Activated T-helper 17 cell treated with anti-CD3 and anti-CD28 coated beads, Interleukin-2, amount 50 U/mL, for 72 hours (primary cell): ENCODE results near the gene TSPAN4. TPM values are rescaled to one million over a fixed set of nuclear protein-coding genes. Genes with fewer than 3 reads are reported as not detected.

Experiments
- ATAC-seq: fragments of 150-1000 bp; cut with Tn5 transposase; replicated peaks from 2 replicates; pipeline ENCODE4 v1.10.0; 2021; ENCODE audit warnings: mild to moderate bottlenecking, moderate library complexity
- H3K27ac Mint-ChIP-seq: one replicate; pipeline ENCODE4 v1.8.0; 2022; ENCODE audit warnings: mixed read lengths
- H3K27me3 Mint-ChIP-seq: one replicate; pipeline ENCODE4 v1.8.0; 2022; ENCODE audit warnings: mixed read lengths
- H3K36me3 Mint-ChIP-seq: one replicate; pipeline ENCODE4 v1.8.0; 2022; ENCODE audit warnings: low read depth, mild to moderate bottlenecking, mixed read lengths
- H3K4me1 Mint-ChIP-seq: one replicate; pipeline ENCODE4 v1.8.0; 2022; ENCODE audit warnings: mixed read lengths
- H3K4me3 Mint-ChIP-seq: one replicate; pipeline ENCODE4 v1.8.0; 2022; ENCODE audit warnings: mild to moderate bottlenecking, mixed read lengths
- H3K9me3 Mint-ChIP-seq: one replicate; pipeline ENCODE4 v1.8.0; 2022; ENCODE audit warnings: mixed read lengths
- total RNA-seq, 2 donors: library from RNA; stranded (reverse); gene quantifications; one replicate each; pipeline ENCODE4 v1.2.3, GENCODE V29; 2022

TSPAN4 gene
- total RNA-seq, 2 donors from 2014 or later, result 6.0 to 11.2 TPM

DNA sequence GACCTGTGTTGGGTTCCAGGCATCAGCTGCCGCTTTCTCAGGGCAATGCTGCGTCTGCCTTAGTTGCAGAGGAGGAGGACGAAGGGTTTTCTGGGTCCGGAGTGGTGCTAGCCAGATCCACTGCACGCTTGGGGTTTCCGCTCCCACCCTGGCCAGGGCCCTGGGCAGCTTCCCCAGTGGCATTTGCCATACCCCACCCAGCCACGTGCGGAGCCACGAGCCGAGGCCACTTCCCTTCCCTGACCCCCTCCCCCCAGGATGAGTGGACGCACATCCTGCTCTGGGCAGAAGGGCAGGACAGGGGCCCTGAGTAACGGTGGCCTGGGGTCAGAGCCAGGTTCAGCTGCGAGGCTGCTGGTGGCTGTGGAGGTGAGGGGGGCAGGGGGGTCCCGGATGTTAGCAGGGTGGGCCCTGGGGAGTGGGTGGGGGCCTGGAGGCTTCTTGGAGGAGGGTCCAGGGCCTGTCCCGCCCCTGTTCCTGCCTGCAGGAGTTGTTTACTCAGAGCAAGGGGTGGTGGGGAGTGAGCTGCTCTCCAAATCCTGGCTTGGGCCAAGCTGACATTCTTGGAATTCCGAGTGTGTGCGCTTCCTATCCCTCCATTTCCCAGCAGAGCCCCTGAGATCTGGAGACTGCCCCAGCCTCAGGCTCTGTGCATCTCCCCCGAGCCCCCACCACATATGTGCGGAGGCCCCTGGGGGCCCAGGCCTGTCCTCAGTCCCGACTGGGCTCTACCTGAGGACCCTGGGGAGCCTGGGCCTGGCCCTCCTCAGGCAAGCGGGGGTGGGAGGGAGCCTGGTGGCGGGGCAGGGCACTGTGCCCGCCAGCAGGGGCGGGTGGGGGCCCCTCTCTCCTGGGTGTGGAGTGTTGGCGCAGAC is 1.4 kb downstream of the TSPAN4 start:
- Mint-ChIP-seq H3K4me1 (peaks cover 7% of the 10 kb centered on the region), H3K27ac (no peak overlapping the region)

DNA sequence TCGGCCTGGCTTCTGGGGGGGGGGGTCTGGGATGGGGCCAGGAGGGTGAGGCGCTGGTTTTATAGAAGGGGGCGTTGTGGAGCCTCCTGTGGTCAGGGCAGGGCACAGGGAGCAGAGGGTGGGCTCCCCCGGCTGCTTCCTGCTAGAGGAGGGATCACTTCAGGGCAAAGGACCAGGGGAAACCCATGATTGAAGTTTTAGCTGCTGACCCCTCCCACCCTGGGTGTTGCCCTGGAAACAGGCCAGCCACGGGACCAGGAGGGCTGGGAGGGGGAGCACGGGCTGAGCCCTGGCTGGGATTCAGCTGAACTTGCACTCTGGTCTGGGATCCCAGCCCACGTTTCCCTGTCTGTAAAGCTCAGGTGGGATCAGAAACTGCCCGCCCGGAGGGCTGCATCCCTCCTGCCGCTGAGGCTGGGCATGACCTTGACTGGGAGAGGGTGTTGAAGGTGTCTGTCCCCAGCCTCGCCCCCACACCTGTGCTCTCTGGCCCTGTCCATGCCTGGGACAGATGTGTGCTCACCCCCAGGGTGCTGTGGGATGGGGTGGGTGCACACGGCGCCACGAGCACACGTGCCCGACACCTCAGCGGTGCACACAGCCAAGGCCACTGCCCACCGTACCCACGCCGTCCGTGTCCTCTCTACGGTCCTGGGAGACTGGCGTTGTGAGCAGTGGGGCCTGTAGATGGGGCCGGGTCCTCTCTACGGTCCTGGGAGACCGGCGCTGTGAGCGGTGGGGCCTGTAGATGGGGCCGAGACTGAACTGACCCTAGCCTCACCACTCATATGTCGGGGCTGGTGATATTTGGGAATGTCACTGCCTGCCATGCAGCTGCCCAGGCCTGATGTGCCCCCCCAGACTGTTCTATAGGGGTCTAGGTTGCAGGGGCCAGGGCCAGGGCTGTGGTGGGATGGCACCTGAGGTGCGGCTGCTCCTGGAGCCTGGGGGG is 2.3 kb downstream of the TSPAN4 start:
- no peak overlapping the region for H3K27ac Mint-ChIP-seq
- ATAC-seq, result no peak
- no peaks in the 10 kb centered on the region for H3K9me3 Mint-ChIP-seq
- no peaks in the 10 kb centered on the region for H3K27me3 Mint-ChIP-seq
- H3K36me3 Mint-ChIP-seq, result peaks cover 13% of the 10 kb centered on the region
- H3K4me3 Mint-ChIP-seq, result no peak overlapping the region
- H3K4me1 Mint-ChIP-seq, result peaks cover 7% of the 10 kb centered on the region

More for the DNA sequence above, 1.4 kb downstream of the TSPAN4 start:
- H3K4me3 Mint-ChIP-seq, result peak overlapping the region; percentile 58
- H3K36me3 Mint-ChIP-seq, result peaks cover 18% of the 10 kb centered on the region
- no peaks in the 10 kb centered on the region for H3K9me3 Mint-ChIP-seq
- no peak for ATAC-seq
- H3K27me3 Mint-ChIP-seq, result no peaks in the 10 kb centered on the region

GRCh38 chr11:845872-846495 is 3.3 kb downstream of the TSPAN4 start:
- Mint-ChIP-seq H3K27me3 (no peaks in the 10 kb centered on the region), H3K4me1 (peaks cover 2% of the 10 kb centered on the region), H3K27ac (no peak overlapping the region), H3K9me3 (no peaks in the 10 kb centered on the region), H3K36me3 (peaks cover 3% of the 10 kb centered on the region), H3K4me3 (no peak overlapping the region)
- no peak for ATAC-seq

- ATAC-seq, result no peak
- Mint-ChIP-seq H3K36me3 (no peaks in the 10 kb centered on the region), H3K4me3 (no peak overlapping the region), H3K27me3 (no peaks in the 10 kb centered on the region), H3K4me1 (no peaks in the 10 kb centered on the region), H3K9me3 (no peaks in the 10 kb centered on the region), H3K27ac (no peak overlapping the region)
Observed at GRCh38 chr11:846496-847098, 3.9 kb downstream of the TSPAN4 start.

- no peak overlapping the region for H3K4me3 Mint-ChIP-seq
- H3K9me3 Mint-ChIP-seq, result no peaks in the 10 kb centered on the region
- no peaks in the 10 kb centered on the region for H3K36me3 Mint-ChIP-seq
- no peak overlapping the region for H3K27ac Mint-ChIP-seq
- no peaks in the 10 kb centered on the region for H3K4me1 Mint-ChIP-seq
- no peaks in the 10 kb centered on the region for H3K27me3 Mint-ChIP-seq
- no peak for ATAC-seq
Observed at GRCh38 chr11:847876-848275, 5.2 kb downstream of the TSPAN4 start.

DNA sequence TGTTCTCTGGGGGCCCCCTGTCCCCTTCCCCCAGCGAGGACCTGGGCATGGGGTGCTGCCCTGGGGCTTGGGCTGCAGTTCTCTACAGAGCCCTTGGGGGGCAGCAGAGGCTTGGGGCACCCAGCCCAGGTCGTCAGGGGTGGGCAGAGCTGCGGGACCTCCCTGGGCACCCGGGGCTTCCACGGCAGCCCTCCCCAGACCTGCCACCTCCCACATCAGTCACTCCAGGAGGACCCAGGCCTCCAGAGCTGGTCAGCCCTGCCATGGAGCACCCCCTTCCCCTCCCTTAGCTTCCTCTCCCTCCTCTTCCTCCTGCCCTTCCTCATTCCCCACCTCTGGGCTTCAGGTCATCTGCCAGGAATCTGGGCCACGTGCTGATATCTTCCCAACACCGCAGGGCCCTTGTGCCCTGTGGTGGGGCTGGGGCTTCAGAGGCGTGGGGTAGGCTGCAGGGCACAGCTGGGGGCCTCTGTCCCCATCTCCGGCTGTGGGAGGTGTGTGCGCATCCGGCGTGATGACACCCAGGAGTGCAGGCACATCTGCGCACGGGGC is 5.8 kb downstream of the TSPAN4 start:
- H3K9me3 Mint-ChIP-seq, result no peaks in the 10 kb centered on the region
- H3K4me3 Mint-ChIP-seq, result peak overlapping the region; percentile 53
- no peaks in the 10 kb centered on the region for H3K4me1 Mint-ChIP-seq
- no peaks in the 10 kb centered on the region for H3K36me3 Mint-ChIP-seq
- H3K27ac Mint-ChIP-seq, result no peak overlapping the region
- H3K27me3 Mint-ChIP-seq, result no peaks in the 10 kb centered on the region
- peak; percentile 68 for ATAC-seq

DNA sequence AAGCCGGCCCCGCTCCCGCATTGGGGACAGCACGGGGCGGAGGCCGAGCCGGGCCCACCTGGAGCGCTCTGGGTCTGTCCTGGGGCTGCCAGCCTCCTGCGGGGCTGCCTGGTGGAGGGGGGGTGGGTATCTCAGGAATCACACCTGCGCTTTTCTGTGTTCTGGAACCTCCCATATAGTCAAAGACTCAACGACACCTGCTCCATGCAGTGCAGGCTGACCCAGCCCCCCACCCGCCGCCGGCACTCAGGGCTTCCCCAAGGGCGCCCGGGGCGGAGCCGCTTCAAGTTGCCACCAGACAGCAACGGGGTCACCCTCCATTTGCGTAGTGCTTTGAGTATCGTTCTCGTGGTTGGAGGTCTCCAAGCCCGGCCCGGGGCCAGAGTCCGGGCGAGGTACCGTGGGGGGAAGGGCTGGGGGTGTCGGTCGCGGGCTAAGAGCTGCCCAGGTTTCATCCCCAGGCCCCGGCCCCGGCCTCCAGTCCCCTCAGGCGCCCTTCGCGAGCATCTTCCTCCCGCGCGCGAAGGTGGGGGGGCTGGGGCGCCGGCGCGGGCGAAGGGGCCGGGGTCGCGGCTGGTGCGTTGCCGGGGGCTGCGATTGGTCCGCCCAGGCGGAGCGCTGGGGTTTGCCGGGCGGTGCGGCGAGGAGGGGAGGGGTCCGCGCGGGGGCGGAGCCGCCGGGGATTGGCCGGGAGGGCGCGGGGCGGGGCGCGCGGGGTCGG is 6.6 kb downstream of the TSPAN4 start:
- peak; percentile 48 for ATAC-seq
- Mint-ChIP-seq H3K27ac (no peak overlapping the region), H3K9me3 (no peaks in the 10 kb centered on the region), H3K4me3 (peak overlapping the region; percentile 53), H3K4me1 (no peaks in the 10 kb centered on the region), H3K27me3 (no peaks in the 10 kb centered on the region), H3K36me3 (no peaks in the 10 kb centered on the region)

- Mint-ChIP-seq H3K9me3 (no peaks in the 10 kb centered on the region), H3K36me3 (no peaks in the 10 kb centered on the region), H3K27me3 (no peaks in the 10 kb centered on the region), H3K4me1 (no peaks in the 10 kb centered on the region), H3K4me3 (no peak overlapping the region), H3K27ac (no peak overlapping the region)
- peak; percentile 11 for ATAC-seq
Observed at GRCh38 chr11:849951-850774, 7.5 kb downstream of the TSPAN4 start.

DNA sequence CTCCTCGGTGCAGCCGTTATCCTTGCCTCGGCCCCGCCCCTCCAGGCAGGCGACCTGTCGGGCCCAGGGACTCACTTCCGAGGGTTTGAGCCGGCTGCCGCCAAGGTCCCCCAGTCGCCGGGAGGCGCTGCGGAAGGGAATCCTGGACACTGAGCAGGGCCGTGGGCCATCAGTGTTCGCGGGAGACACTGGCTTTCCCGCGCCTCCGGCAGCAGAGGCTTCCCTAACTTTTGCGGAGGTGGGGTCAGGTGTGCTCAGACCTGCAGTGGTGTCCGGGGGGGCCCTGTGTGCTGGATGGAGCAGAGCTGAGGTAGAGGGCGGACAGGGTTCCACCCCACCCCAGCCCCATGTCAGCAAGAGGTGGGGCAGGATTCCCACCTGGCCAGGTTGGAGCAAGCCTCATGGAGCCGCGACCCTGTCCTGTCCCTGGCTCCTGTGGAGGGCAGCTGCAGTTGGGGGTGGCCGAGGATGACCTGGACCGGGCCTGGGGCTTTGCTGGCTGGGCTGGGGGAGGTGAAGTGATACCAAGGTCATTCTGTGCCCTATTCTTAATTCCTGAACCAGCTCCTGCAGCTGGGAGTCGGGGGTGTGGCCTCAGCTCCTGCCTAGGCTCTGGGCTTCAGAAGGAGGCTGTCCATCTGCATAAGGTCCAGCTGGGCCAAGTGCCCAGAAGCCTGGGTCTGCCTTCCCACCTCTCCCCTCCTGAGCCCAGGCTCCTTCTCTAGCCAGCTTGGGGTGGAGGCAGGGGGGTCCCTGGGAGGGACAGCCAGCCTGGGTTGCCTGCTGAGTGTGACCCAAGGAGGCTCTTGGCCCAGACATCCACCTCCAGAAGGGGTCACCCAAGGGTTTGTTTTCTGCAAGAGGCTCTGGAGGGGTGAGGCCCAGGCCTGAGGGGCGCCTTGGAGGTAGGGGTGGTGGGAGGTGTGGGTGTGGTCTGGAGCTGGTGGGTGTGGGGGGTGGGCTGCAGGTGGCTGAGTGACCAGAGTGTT is 8.4 kb downstream of the TSPAN4 start:
- Mint-ChIP-seq H3K4me1 (no peaks in the 10 kb centered on the region), H3K27ac (no peak overlapping the region), H3K9me3 (no peaks in the 10 kb centered on the region), H3K27me3 (no peaks in the 10 kb centered on the region), H3K36me3 (no peaks in the 10 kb centered on the region), H3K4me3 (no peak overlapping the region)
- no peak for ATAC-seq

DNA sequence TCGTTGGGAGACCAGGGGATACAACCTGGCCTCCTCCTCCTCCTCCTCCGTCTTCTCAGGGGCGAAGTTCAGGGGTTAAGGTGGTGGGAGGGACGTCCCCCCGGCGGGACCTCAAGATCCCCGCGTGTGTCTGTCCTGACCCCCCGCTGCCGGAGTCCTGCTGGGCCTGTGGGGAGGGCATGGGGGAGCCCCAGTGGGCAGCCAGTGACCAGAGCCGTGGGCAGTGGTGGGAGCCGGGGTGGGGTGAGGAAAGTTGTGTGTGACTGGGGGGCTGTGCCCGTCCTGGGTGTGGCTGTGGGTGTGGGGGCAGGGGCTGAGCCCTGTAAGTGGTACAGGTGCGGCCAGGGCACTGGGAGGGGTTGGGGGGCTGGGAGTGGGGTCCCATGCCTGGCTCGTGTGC is 10.1 kb downstream of the TSPAN4 start:
- ATAC-seq, result no peak
- H3K4me1 Mint-ChIP-seq, result no peaks in the 10 kb centered on the region
- H3K4me3 Mint-ChIP-seq, result no peak overlapping the region
- H3K36me3 Mint-ChIP-seq, result no peaks in the 10 kb centered on the region
- H3K9me3 Mint-ChIP-seq, result no peaks in the 10 kb centered on the region
- H3K27me3 Mint-ChIP-seq, result no peaks in the 10 kb centered on the region
- H3K27ac Mint-ChIP-seq, result no peak overlapping the region

GRCh38 chr11:853682-854448 is 11.2 kb downstream of the TSPAN4 start:
- Mint-ChIP-seq H3K4me1 (no peaks in the 10 kb centered on the region), H3K4me3 (no peak overlapping the region), H3K27ac (no peak overlapping the region), H3K36me3 (no peaks in the 10 kb centered on the region), H3K9me3 (no peaks in the 10 kb centered on the region), H3K27me3 (no peaks in the 10 kb centered on the region)
- no peak for ATAC-seq
